HG03354 (cell line): ENCODE results near the gene SPACDR.

Source experiments
- ATAC-seq: cut with Tn5 transposase; IDR thresholded peaks from one replicate; pipeline ENCODE4 v1.9.1; 2021; ENCODE audit warnings: mild to moderate bottlenecking; ENCODE audit not compliant: unreplicated experiment, poor library complexity, severe bottlenecking

Gene SPACDR

DNA sequence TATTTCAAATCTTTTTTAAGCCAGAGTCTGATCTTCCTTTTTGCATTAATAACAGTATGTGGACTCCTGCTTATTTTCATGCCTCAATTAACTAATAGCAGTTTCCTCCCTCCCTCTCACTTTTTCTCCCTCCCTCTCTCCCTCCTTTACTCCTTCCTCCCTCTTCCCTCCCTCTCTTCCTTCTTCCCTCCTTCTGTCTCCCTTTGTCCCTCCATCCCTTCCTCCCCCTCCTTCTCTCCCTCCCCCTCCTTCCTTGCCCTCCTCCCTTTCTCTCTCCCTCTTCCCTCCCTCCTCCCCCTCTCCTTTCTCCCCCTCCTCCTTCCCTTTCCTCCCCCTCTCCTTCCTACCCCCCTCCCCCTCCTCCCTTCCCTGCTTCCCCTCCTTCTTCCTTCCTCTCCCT lies 37.5 kb downstream of the SPACDR start:
- ATAC-seq, result no peak

DNA sequence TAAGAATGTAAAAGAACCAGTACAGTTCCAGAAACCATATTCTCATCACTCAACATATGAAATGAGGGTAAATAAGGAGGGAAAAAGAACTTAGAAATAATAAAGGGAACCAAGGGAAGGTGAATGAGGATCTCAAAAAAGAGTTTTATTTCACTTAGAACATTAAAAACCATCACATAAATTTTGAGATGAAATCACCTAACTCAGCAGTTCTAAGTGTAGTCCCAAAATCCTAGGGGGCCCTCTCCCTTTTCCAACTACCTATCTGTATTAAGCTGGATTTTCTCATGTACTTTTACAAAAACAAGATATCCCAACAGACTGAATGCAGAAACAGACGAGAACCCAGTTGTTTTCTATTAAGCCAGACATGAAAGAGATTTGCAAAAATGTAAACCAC lies 38.7 kb downstream of the SPACDR start:
- ATAC-seq, result no peak

DNA sequence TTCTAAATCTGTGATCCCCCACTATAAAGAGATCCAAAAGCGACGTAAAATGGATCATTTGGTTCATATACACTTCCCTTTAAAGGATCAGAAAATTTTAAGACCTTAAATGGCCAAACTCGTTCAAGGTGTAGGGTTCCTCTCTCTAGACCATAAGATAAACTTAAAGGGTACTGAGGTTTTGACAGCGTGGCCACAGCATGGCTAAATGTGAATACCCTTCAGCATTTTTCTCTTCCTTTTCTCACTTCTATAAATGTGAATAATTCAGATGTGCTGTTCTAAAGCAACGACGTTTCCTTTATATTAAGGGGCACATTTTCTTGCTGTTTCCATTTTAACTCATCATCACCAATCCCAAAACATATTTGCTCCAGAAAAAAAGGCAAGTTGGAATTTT lies 40.7 kb downstream of the SPACDR start:
- ATAC-seq, result no peak

GRCh38 chr7:100419660-100420226 lies 44.3 kb downstream of the SPACDR start:
- ATAC-seq, result no peak

DNA sequence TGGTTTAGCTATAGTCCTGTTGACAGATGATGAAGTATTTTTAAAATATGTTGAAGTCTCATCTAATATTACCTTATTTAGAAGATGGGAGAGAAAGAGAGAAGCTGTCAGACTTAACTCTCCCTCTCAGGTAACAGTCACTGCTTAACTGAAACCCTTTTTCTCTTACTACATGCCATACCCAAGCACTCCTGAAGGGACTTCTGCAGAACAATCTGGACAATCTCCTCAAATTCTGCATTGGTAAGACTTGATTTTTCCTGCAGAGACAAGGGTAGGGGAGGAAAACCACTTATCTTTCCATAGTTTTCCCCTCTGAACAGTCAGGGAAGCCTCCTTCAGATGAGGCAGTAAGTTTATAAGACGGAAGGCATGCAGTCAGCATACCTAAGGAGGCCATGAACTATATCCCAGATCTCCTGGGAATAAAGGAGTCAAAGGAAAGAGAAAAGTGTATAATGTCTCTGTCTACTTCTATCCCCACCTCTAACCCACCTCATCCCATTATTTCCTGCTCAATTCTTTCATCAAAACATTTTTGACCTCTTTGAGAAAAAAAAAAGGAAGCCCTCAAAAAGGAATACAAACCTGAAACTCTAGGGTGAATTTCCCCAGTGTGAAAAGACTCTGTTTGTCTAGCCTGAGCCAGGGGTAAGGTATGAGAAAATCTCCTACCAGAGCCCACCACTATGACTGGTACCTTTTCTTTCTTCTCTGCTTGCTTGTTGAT lies 45.0 kb downstream of the SPACDR start:
- no peak for ATAC-seq

DNA sequence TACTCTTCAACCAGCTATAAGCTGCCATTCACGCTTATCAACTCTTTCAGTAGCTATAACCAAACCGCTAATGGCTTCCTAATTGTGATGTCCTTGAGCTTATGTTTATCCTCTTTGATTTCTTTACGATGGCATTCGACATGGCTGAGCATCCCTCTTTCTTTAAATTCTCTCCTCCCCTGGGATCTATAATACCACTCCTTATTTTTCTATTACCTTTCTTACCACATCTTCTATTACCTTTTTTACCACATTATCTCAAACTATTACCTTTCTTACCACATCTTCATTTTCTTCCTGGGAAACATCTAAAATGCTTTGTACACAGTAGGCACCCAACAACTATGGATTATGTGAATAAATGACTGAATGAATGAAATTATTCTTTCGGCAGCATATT lies 48.6 kb downstream of the SPACDR start:
- ATAC-seq, result no peak

- no peak for ATAC-seq
Measured at GRCh38 chr7:100413889-100414288, 50.2 kb downstream of the SPACDR start.

- ATAC-seq, result no peak
Measured at GRCh38 chr7:100413346-100413745, 50.7 kb downstream of the SPACDR start.

GRCh38 chr7:100411101-100411500 lies 53.0 kb downstream of the SPACDR start:
- ATAC-seq, result no peak

- ATAC-seq, result no peak
Measured at GRCh38 chr7:100407285-100408180, 56.5 kb downstream of the SPACDR start.

DNA sequence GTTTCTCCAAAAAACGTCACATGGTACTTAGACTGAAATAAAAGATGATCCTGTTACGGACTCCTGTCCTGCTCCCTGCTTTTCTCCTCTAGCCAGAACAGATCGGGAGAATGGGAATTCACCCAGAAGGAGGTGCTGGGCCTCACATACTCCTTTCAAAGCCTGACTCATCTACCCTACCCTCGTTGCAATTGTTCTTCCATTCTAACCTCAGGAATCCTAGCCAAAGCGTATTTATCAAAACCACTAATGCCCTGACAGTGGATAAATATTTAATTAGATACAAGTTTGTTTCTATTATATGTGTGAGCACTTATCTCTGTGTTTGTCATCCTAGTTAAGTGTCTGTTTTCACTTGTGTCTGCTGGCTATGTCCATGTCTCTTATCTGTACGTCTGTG lies 57.3 kb downstream of the SPACDR start:
- ATAC-seq, result no peak
